HG03354 (cell line): ENCODE measurements around the gene CCT6A.
A peak's percentile ranks its signal among the peaks of the same experiment; 100 is the strongest.
"Not testable (repeated sequence)": the region's sequence is repeated elsewhere in the genome, so short reads cannot be mapped to it uniquely, and the experiment has no call there.

Source experiments
- ATAC-seq: cut with Tn5 transposase; IDR thresholded peaks from one replicate; pipeline ENCODE4 v1.9.1; 2021; ENCODE audit warnings: mild to moderate bottlenecking; ENCODE audit not compliant: unreplicated experiment, poor library complexity, severe bottlenecking

Gene CCT6A

GRCh38 chr7:56048245-56048644 lies 3.3 kb upstream of the CCT6A start:
- no peak for ATAC-seq

- not testable (repeated sequence) for ATAC-seq
Measured at GRCh38 chr7:56048763-56049162, 2.8 kb upstream of the CCT6A start.

GRCh38 chr7:56051053-56051338 lies 569 bp upstream of the CCT6A start:
- no peak for ATAC-seq

- ATAC-seq: no peak
Measured at GRCh38 chr7:56053379-56053778, 1.8 kb downstream of the CCT6A start.

GRCh38 chr7:56053993-56054392 lies 2.4 kb downstream of the CCT6A start:
- no peak for ATAC-seq

GRCh38 chr7:56062382-56062781 lies 10.8 kb downstream of the CCT6A start:
- no peak for ATAC-seq

GRCh38 chr7:56063500-56063881 lies 11.9 kb downstream of the CCT6A start:
- ATAC-seq: no peak

- ATAC-seq: peak; percentile 84
Measured at GRCh38 chr7:56063882-56064625, 12.5 kb downstream of the CCT6A start, which contains the start of gene SUMF2. Gene SUMF2 (plus strand): TSS chr7:56064286. CDS start chr7:56064312, 26 bp downstream.

GRCh38 chr7:56066376-56066775 lies 14.8 kb downstream of the CCT6A start:
- not testable (repeated sequence) for ATAC-seq

GRCh38 chr7:56074371-56074791 lies 22.8 kb downstream of the CCT6A start:
- ATAC-seq: peak; percentile 94

GRCh38 chr7:56077681-56078080 lies 26.1 kb downstream of the CCT6A start:
- no peak for ATAC-seq

- ATAC-seq: no peak
Measured at GRCh38 chr7:56078196-56078595, 26.6 kb downstream of the CCT6A start.

- no peak for ATAC-seq
Measured at GRCh38 chr7:56079450-56080185, 28.1 kb downstream of the CCT6A start.

GRCh38 chr7:56080726-56081435 lies 29.3 kb downstream of the CCT6A start:
- not testable (repeated sequence) for ATAC-seq

- no peak for ATAC-seq
Measured at GRCh38 chr7:56081626-56082340, 30.2 kb downstream of the CCT6A start.

- no peak for ATAC-seq
Measured at GRCh38 chr7:56083150-56083785, 31.7 kb downstream of the CCT6A start.

- ATAC-seq: no peak
Measured at GRCh38 chr7:56086761-56087160, 35.2 kb downstream of the CCT6A start.

- no peak for ATAC-seq
Measured at GRCh38 chr7:56087445-56087844, 35.9 kb downstream of the CCT6A start.

GRCh38 chr7:56091591-56091990 lies 40.0 kb downstream of the CCT6A start:
- ATAC-seq: no peak

GRCh38 chr7:56092388-56092787 lies 40.8 kb downstream of the CCT6A start:
- ATAC-seq: not testable (repeated sequence)
